ENCODE data around the gene OXNAD1.
A peak's percentile ranks its signal among the peaks of the same experiment; 100 is the strongest.

Gene OXNAD1

DNA sequence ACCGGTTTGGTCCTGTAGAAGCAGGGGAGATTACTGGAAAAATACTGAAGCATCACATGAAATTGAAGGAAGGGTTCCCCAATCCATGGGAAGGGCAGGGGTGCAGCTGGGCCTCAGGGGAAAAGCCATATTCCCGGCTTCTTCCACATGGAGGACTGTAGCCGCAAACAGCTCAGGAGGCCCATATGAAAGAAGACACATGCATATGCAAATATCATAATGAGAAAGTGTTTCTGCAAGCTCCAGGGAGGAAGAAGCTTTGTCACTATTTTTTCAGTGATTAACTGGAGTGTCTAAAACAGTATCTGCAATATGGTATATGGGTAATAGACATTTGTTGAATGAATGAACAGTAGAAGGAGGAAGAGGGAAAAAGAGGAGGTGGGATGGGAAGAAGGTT lies 19.4 kb upstream of the OXNAD1 start:
- TF ChIP-seq, protein P1, sequence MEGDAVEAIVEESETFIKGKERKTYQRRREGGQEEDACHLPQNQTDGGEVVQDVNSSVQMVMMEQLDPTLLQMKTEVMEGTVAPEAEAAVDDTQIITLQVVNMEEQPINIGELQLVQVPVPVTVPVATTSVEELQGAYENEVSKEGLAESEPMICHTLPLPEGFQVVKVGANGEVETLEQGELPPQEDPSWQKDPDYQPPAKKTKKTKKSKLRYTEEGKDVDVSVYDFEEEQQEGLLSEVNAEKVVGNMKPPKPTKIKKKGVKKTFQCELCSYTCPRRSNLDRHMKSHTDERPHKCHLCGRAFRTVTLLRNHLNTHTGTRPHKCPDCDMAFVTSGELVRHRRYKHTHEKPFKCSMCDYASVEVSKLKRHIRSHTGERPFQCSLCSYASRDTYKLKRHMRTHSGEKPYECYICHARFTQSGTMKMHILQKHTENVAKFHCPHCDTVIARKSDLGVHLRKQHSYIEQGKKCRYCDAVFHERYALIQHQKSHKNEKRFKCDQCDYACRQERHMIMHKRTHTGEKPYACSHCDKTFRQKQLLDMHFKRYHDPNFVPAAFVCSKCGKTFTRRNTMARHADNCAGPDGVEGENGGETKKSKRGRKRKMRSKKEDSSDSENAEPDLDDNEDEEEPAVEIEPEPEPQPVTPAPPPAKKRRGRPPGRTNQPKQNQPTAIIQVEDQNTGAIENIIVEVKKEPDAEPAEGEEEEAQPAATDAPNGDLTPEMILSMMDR (IDR thresholded peaks at IDR 0.05; ENCODE audit: insufficient read depth, missing control alignments): no peak
- FAIRE-seq: no peak
- DNase-seq (ENCODE audit: insufficient read length, low spot score): no peak

GRCh38 chr3:16247282-16248061 lies 17.5 kb upstream of the OXNAD1 start:
- FAIRE-seq: no peak
- TF ChIP-seq, protein P1 (IDR thresholded peaks at IDR 0.05; ENCODE audit: insufficient read depth, missing control alignments): peak; percentile 99
- DNase-seq (ENCODE audit: insufficient read length, low spot score): peak; percentile 52

GRCh38 chr3:16248556-16248955 lies 16.5 kb upstream of the OXNAD1 start:
- TF ChIP-seq, protein P1 (IDR thresholded peaks at IDR 0.05; ENCODE audit: insufficient read depth, missing control alignments): no peak
- no peak for FAIRE-seq
- DNase-seq (ENCODE audit: insufficient read length, low spot score): no peak

DNA sequence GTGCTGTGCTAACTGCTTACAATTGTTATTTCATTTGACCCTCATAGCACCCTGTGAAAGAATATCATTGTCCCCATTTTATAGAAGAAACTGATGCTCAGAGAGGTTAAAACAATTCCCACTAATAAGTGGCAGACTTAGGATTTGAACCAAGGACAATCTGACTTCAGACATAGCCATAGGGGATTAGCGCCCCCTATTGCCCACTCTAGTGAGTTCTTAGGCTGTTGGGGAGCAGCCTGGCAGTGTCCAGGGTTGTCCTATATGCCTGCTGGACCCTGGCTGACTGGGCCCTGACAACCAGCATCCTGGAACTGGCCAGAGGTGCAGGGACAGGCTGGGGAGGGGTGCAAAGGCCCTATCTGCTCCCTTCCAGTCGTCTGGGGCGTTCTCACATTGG lies 15.7 kb upstream of the OXNAD1 start:
- no peak for DNase-seq (ENCODE audit: insufficient read length, low spot score)
- TF ChIP-seq, protein P1 (IDR thresholded peaks at IDR 0.05; ENCODE audit: insufficient read depth, missing control alignments): peak; percentile 49
- FAIRE-seq: no peak

- no peak for DNase-seq (ENCODE audit: insufficient read length, low spot score)
- no peak for FAIRE-seq
- TF ChIP-seq, protein P1 (IDR thresholded peaks at IDR 0.05; ENCODE audit: insufficient read depth, missing control alignments): no peak
Measured at GRCh38 chr3:16249886-16250285, 15.1 kb upstream of the OXNAD1 start.

- TF ChIP-seq, protein P1 (IDR thresholded peaks at IDR 0.05; ENCODE audit: insufficient read depth, missing control alignments): no peak
- FAIRE-seq (no peak), DNase-seq (ENCODE audit: insufficient read length, low spot score) (no peak)
Measured at GRCh38 chr3:16251316-16252085, 13.5 kb upstream of the OXNAD1 start.
